SK-N-SH treated with all-trans-retinoic acid at 6 μM for 48 hours (cell line): ENCODE measurements around the gene NT5C.

Experiments
- ATAC-seq: fragments of 200-7000 bp; cut with Tn5 transposase; 3 replicates; pipeline ENCODE4 v1.9.1; 2020; ENCODE audit warnings: mild to moderate bottlenecking, moderate library complexity
- ARNTL ChIP-seq: fragments of 450-650 bp; formaldehyde crosslinking; IDR thresholded peaks from 2 replicates; pipeline ENCODE4 v1.5.0; 2020; ENCODE audit warnings: low read depth, mild to moderate bottlenecking, moderate library complexity, borderline replicate concordance
- BACH2 ChIP-seq: fragments of 250-450 bp; sonication (Bioruptor Pico); IDR thresholded peaks from 2 replicates; pipeline ENCODE4 v1.9.0; 2021; ENCODE audit warnings: mild to moderate bottlenecking, borderline replicate concordance
- CSDC2 ChIP-seq: fragments of 250-450 bp; sonication (Bioruptor Pico); IDR thresholded peaks from 2 replicates; pipeline ENCODE4 v1.5.0; 2020; ENCODE audit warnings: mild to moderate bottlenecking, moderate library complexity
- CSRNP3 ChIP-seq: fragments of 250-450 bp; sonication (Bioruptor Pico); IDR thresholded peaks from 2 replicates; pipeline ENCODE4 v1.5.1; 2021; ENCODE audit warnings: mild to moderate bottlenecking, moderate library complexity
- ESRRG ChIP-seq: fragments of 250-450 bp; sonication (Bioruptor Pico); IDR thresholded peaks from 2 replicates; pipeline ENCODE4 v1.6.1; 2021; ENCODE audit warnings: mild to moderate bottlenecking
- GLIS3 ChIP-seq: fragments of 250-450 bp; sonication (Bioruptor Pico); IDR thresholded peaks from 2 replicates; pipeline ENCODE4 v1.5.0; 2020; ENCODE audit warnings: mild to moderate bottlenecking, moderate library complexity
- ISL1 ChIP-seq: fragments of 250-450 bp; sonication (Bioruptor Pico); IDR thresholded peaks from 2 replicates; pipeline ENCODE4 v2.1.2; 2022; ENCODE audit warnings: mild to moderate bottlenecking, moderate library complexity
- PPARA ChIP-seq: fragments of 250-450 bp; sonication (Bioruptor Pico); IDR thresholded peaks from 2 replicates; pipeline ENCODE4 v1.5.0; 2020; ENCODE audit warnings: mild to moderate bottlenecking, borderline replicate concordance
- SNAI2 ChIP-seq: fragments of 250-450 bp; sonication (Bioruptor Pico); IDR thresholded peaks from 2 replicates; pipeline ENCODE4 v1.5.0; 2020; ENCODE audit warnings: mild to moderate bottlenecking, moderate library complexity
- TCF4 ChIP-seq: fragments of 250-450 bp; sonication (Bioruptor Pico); IDR thresholded peaks from 2 replicates; pipeline ENCODE4 v1.8.0; 2021; ENCODE audit warnings: mild to moderate bottlenecking, moderate library complexity, borderline replicate concordance
- TOX ChIP-seq: fragments of 250-450 bp; sonication (Bioruptor Pico); IDR thresholded peaks from 2 replicates; pipeline ENCODE4 v1.8.0; 2021; ENCODE audit warnings: mild to moderate bottlenecking, moderate library complexity, borderline replicate concordance
- TSHZ2 ChIP-seq: fragments of 250-450 bp; sonication (Bioruptor Pico); IDR thresholded peaks from 2 replicates; pipeline ENCODE4 v1.5.0; 2020; ENCODE audit warnings: mild to moderate bottlenecking, moderate library complexity
- ZC3H10 ChIP-seq: fragments of 250-450 bp; sonication (Bioruptor Pico); IDR thresholded peaks from 2 replicates; pipeline ENCODE4 v1.5.1; 2021; ENCODE audit warnings: mild to moderate bottlenecking, moderate library complexity
- ZFP30 ChIP-seq: fragments of 450-650 bp; formaldehyde crosslinking; IDR thresholded peaks from 2 replicates; pipeline ENCODE4 v1.5.0; 2022; ENCODE audit warnings: mild to moderate bottlenecking, moderate library complexity
- ZNF565 ChIP-seq: fragments of 450-650 bp; formaldehyde crosslinking; conservative IDR thresholded peaks from 2 replicates; pipeline ENCODE4 v1.5.0; 2020; ENCODE audit warnings: low read depth, mild to moderate bottlenecking, moderate library complexity
- ZNF70 ChIP-seq: fragments of 450-650 bp; formaldehyde crosslinking; IDR thresholded peaks from 2 replicates; pipeline ENCODE4 v1.5.0; 2020; ENCODE audit warnings: mild to moderate bottlenecking, moderate library complexity
- ZNF8 ChIP-seq: fragments of 450-650 bp; formaldehyde crosslinking; IDR thresholded peaks from 2 replicates; pipeline ENCODE4 v1.5.0; 2020; ENCODE audit warnings: mild to moderate bottlenecking, moderate library complexity
- TF ChIP-seq, protein P1 (sequence below): fragments of 250-450 bp; sonication (Bioruptor Pico); IDR thresholded peaks from 2 replicates; pipeline ENCODE4 v1.8.0; 2020; ENCODE audit warnings: mild to moderate bottlenecking, moderate library complexity, borderline replicate concordance
- TF ChIP-seq, protein P2 (sequence below): fragments of 250-450 bp; sonication (Bioruptor Pico); IDR thresholded peaks from 2 replicates; pipeline ENCODE4 v1.8.0; 2021; ENCODE audit warnings: low read depth, mild to moderate bottlenecking, moderate library complexity, borderline replicate concordance
- TF ChIP-seq, protein P3 (sequence below): fragments of 250-450 bp; sonication (Bioruptor Pico); IDR thresholded peaks from 2 replicates; pipeline ENCODE4 v1.5.1; 2020; ENCODE audit warnings: low read depth, mild to moderate bottlenecking, moderate library complexity

NT5C gene

GRCh38 chr17:75094871-75095399 is 36.6 kb downstream of the NT5C start:
- no peak for TF ChIP-seq SNAI2 (CRISPR knock-in tag)
- TF ChIP-seq ESRRG (CRISPR knock-in tag), result no peak
- no peak for TF ChIP-seq CSRNP3 (CRISPR knock-in tag)
- TF ChIP-seq ISL1 (CRISPR knock-in tag), result no peak
- TF ChIP-seq TCF4 (CRISPR knock-in tag), result no peak
- TF ChIP-seq TOX (CRISPR knock-in tag), result no peak
- TF ChIP-seq, protein P1, sequence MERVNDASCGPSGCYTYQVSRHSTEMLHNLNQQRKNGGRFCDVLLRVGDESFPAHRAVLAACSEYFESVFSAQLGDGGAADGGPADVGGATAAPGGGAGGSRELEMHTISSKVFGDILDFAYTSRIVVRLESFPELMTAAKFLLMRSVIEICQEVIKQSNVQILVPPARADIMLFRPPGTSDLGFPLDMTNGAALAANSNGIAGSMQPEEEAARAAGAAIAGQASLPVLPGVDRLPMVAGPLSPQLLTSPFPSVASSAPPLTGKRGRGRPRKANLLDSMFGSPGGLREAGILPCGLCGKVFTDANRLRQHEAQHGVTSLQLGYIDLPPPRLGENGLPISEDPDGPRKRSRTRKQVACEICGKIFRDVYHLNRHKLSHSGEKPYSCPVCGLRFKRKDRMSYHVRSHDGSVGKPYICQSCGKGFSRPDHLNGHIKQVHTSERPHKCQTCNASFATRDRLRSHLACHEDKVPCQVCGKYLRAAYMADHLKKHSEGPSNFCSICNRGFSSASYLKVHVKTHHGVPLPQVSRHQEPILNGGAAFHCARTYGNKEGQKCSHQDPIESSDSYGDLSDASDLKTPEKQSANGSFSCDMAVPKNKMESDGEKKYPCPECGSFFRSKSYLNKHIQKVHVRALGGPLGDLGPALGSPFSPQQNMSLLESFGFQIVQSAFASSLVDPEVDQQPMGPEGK, result no peak
- TF ChIP-seq ZFP30, result no peak
- TF ChIP-seq ARNTL (CRISPR knock-in tag), result no peak
- no peak for TF ChIP-seq CSDC2 (CRISPR knock-in tag)
- TF ChIP-seq, protein P2, sequence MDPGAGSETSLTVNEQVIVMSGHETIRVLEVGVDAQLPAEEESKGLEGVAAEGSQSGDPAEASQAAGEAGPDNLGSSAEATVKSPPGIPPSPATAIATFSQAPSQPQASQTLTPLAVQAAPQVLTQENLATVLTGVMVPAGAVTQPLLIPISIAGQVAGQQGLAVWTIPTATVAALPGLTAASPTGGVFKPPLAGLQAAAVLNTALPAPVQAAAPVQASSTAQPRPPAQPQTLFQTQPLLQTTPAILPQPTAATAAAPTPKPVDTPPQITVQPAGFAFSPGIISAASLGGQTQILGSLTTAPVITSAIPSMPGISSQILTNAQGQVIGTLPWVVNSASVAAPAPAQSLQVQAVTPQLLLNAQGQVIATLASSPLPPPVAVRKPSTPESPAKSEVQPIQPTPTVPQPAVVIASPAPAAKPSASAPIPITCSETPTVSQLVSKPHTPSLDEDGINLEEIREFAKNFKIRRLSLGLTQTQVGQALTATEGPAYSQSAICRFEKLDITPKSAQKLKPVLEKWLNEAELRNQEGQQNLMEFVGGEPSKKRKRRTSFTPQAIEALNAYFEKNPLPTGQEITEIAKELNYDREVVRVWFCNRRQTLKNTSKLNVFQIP, result no peak
- no peak for TF ChIP-seq ZNF8 (CRISPR knock-in tag)
- ATAC-seq, result no peak; the same call in 2 of the 3 replicates

DNA sequence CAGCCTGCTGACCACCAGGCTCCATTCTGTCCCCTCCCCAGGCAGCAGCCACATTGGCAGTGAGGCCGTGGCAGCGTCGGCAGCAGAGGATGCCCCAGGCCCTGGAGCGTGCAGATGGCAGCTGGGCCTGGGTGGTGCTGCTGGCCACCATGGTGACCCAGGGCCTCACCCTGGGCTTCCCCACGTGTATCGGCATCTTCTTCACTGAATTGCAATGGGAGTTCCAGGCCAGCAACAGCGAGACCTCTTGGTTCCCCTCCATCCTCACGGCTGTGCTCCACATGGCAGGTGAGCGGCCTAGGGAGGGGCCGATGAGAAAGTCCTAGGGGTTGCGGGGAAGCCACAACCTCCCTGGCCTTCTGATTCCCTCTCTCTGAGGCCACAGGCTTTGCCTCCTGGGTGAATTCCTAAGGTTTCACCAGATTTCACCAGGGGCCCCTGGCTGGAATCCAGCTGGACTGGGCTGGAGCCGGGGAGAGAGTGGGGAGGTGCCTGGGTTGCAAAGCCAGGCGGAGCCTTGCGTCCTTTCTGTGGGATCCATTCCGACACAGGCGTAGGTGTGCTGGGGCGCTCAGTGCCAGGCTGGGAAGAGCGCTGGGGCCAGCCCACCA is 37.9 kb downstream of the NT5C start:
- TF ChIP-seq TOX (CRISPR knock-in tag) (no peak), BACH2 (CRISPR knock-in tag) (no peak), ESRRG (CRISPR knock-in tag) (no peak), ZNF8 (CRISPR knock-in tag) (no peak), GLIS3 (CRISPR knock-in tag) (no peak), TCF4 (CRISPR knock-in tag) (no peak), CSDC2 (CRISPR knock-in tag) (no peak), ZNF565 (CRISPR knock-in tag) (no peak)
- TF ChIP-seq, protein P3, sequence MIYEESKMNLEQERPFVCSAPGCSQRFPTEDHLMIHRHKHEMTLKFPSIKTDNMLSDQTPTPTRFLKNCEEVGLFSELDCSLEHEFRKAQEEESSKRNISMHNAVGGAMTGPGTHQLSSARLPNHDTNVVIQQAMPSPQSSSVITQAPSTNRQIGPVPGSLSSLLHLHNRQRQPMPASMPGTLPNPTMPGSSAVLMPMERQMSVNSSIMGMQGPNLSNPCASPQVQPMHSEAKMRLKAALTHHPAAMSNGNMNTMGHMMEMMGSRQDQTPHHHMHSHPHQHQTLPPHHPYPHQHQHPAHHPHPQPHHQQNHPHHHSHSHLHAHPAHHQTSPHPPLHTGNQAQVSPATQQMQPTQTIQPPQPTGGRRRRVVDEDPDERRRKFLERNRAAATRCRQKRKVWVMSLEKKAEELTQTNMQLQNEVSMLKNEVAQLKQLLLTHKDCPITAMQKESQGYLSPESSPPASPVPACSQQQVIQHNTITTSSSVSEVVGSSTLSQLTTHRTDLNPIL (CRISPR knock-in tag), result no peak
- no peak for ATAC-seq

GRCh38 chr17:75091855-75092327 is 39.7 kb downstream of the NT5C start:
- TF ChIP-seq ZNF70 (no peak), TSHZ2 (CRISPR knock-in tag) (no peak), TCF4 (CRISPR knock-in tag) (no peak), CSDC2 (CRISPR knock-in tag) (no peak), ZC3H10 (CRISPR knock-in tag) (no peak), PPARA (CRISPR knock-in tag) (no peak), SNAI2 (CRISPR knock-in tag) (no peak), ARNTL (CRISPR knock-in tag) (no peak)
- TF ChIP-seq, protein P2, result no peak
- TF ChIP-seq, protein P1, result no peak
- ATAC-seq, result no peak
